ENCODE results near the gene OR10AD1. TPM values are rescaled to one million over a fixed set of nuclear protein-coding genes. Genes with fewer than 3 reads are reported as not detected.
A peak's percentile ranks its signal among the peaks of the same experiment; 100 is the strongest.
"Not testable (repeated sequence)": the region's sequence is repeated elsewhere in the genome, so short reads cannot be mapped to it uniquely, and the experiment has no call there.

The OR10AD1 gene
- total RNA-seq, 2 experiments from 2014 or later, result not detected

DNA sequence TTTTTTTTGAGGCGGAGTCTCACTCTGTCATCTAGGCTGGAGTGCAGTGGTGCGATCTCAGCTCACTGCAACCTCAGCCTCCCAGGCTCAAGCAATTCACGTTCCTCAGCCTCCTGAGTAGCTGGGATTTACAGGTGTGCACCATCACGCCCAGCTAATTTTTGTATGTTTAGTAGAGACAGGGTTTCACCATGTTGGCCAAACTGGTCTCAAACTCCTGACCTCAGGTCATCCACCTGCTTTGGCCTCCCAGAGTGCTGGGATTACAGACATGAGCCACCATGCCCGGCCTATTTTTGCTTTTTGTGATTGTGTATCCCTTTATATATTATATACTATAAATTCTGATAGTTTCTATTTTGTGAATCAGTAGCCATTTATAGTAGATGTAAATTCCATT, 47.3 kb downstream of the OR10AD1 start:
- POLR2A ChIA-PET, result interaction anchor here (2.9 kb wide), 1 partner anchor 43 kb away, joined by 35 read pairs; no protein-coding TSS in a partner anchor
- H3K4me3 Mint-ChIP-seq, result peak overlapping the region; percentile 96
- not testable (repeated sequence) for H3K27ac Mint-ChIP-seq, H3K27me3 Mint-ChIP-seq, DNase-seq, H3K9me3 Mint-ChIP-seq
- H3K36me3 Mint-ChIP-seq (ENCODE audit: low read depth), result peaks cover 29% of the 10 kb centered on the region
- peaks cover 50% of the 10 kb centered on the region for H3K4me1 Mint-ChIP-seq
- CTCF ChIA-PET, result interaction anchor here (0.6 to 3.9 kb wide), 3 partner anchors 10 to 456 kb away, joined by 3 to 21 read pairs (median 3); no protein-coding TSS in a partner anchor

Other genes with a start within 250 kb of the OR10AD1 start
- 100 to 1,000 TPM; 139 to 141 TPM for gene TMEM106C, start 239.7 kb downstream of the OR10AD1 start, total RNA-seq
- gene COL2A1, start 198.8 kb downstream of the OR10AD1 start, total RNA-seq, result not detected
- 10 to 100 TPM; 42.4 to 43.7 TPM for gene SENP1, start 97.2 kb downstream of the OR10AD1 start, total RNA-seq
- 10 to 100 TPM; 16.8 TPM for gene PFKM, start 83.9 kb downstream of the OR10AD1 start, total RNA-seq
- gene ASB8, start 45.8 kb downstream of the OR10AD1 start, total RNA-seq, result 10 to 100 TPM; 43.4 to 45.6 TPM
- gene CCDC184, start 19.6 kb downstream of the OR10AD1 start, total RNA-seq, result under 1 TPM; 0.63 to 0.65 TPM
- gene ZNF641, start 147.6 kb upstream of the OR10AD1 start, total RNA-seq, result 10 to 100 TPM; 16.4 to 16.9 TPM

Data from activated CD4-positive, alpha-beta memory T cell treated with anti-CD3 and anti-CD28 coated beads, Interleukin-2, amount 10 ng/mL, durations not matched to agents 7 days and 5 days (primary cell).